Measurements from ENCODE around the gene MAP3K8. TPM values are rescaled to one million over a fixed set of nuclear protein-coding genes. Genes with fewer than 3 reads are reported as not detected.

Gene MAP3K8
- total and polyA plus RNA-seq, 10 of the 15 experiments (the other 5 are each of a cell fraction or from before 2014, with no cell fraction given), result 25.5 to 115 (median 40.2) TPM

DNA sequence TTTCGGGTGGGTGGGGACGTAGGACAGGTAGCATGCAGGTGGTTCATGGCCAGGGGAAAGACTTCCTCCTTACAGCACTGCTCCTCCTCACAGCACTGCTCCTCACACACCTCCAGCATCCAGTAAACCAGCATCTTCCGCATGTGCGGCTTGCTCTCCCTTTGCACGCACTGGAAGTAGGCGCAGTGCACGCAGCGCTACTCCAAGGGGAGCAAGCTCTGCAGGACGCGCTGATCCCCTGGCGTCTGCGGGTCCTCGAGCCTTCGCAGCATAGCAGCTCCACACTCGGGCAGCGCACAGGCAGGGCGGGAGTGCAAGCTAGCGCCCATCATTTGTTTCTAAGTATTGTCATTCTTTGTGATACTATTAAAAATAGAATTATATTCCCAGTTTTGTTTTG lies 30.5 kb upstream of the MAP3K8 start (continued):
- TF ChIP-seq ATF3 (IDR thresholded peaks at IDR 0.05; ENCODE audit: borderline replicate concordance, extremely low read depth, low read depth, low read length), result no peak

DNA sequence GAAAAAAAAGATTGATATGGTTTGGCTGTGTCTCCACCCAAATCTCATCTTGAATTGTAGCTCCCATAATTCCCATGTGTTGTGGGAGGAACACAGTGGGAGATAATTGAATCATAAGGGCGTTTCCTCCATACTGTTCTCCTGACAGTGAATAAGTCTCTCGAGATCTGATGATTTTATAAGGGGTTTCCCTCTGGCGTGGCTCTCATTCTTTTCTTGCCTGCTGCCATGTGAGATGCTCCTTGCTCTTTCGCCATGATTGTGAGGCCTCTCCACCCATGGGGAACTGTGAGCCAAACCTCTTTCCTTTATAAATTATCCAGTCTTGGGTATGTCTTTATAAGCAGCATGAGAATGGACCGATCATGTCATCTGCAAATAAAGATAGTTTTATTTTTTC lies 29.4 kb upstream of the MAP3K8 start:
- Histone ChIP-seq H2AFZ (ENCODE audit: control insufficient read depth, low read depth, low read length) (no peak overlapping the region), H3K9me3 (replicated peaks; ENCODE audit: control insufficient read depth, insufficient read depth, low read length) (no peaks in the 10 kb centered on the region; the same call in 2 of the 3 replicates), H3K79me2 (ENCODE audit: control insufficient read depth, insufficient read depth, low read length) (no peaks in the 10 kb centered on the region), H3K4me2 (ENCODE audit: control insufficient read depth, insufficient read depth) (no peak overlapping the region), H3K9ac (ENCODE audit: control insufficient read depth, insufficient read depth, low read length) (no peak overlapping the region), H3K4me3 (no peak overlapping the region), H4K20me1 (ENCODE audit: control insufficient read depth, insufficient read depth) (no peaks in the 10 kb centered on the region), H3K36me3 (ENCODE audit: control insufficient read depth in 2 of 2, insufficient read depth in 2 of 2, low read length in 1 of 2) (no peaks in the 10 kb centered on the region), H3K27ac (ENCODE audit: control insufficient read depth, insufficient read depth) (no peak overlapping the region), H3K4me1 (ENCODE audit: control insufficient read depth, insufficient read depth, low read length) (no peaks in the 10 kb centered on the region), H3K27me3 (replicated peaks in 1 of 2; ENCODE audit: control insufficient read depth in 2 of 2, insufficient read depth in 2 of 2, low read length in 1 of 2) (no peaks in the 10 kb centered on the region)
- ATAC-seq (no peak), DNase-seq (ENCODE audit: low read depth, low spot score) (no peak), FAIRE-seq (no peak)
- WGBS (ENCODE audit: insufficient coverage, insufficient replicate concordance, low lambda C conversion rate, missing lambda C conversion rate), result 30% methylated on average over 5 of the region's 5 CpGs
- ChIA-PET POLR2A (interaction anchor here (0.6 to 0.9 kb wide), 2 partner anchors 11 to 35 kb away, joined by 3 to 5 read pairs; no protein-coding TSS in a partner anchor), CTCF (interaction anchor here (0.6 to 1.7 kb wide), 5 partner anchors 9 to 235 kb away, joined by 3 to 9 read pairs (median 5); no protein-coding TSS in a partner anchor), RAD21 (ENCODE audit: unreplicated experiment) (interaction anchor here (1.5 kb wide), 1 partner anchor 187 kb away, joined by 7 read pairs; no protein-coding TSS in a partner anchor), SMC1A (ENCODE audit: uncharacterized antibody, unreplicated experiment) (interaction anchor here (1.1 to 2.1 kb wide), 4 partner anchors 9 to 186 kb away, joined by 3 to 5 read pairs (median 4); no protein-coding TSS in a partner anchor)
- no TSS peak for BruUV-seq (replicated peaks)
- intact Hi-C loops (cut with micrococcal nuclease; ENCODE audit: unreplicated experiment) (no loop called here), in situ Hi-C loops (cut with MboI) (no loop called here)
- TF ChIP-seq RAD21 (IDR thresholded peaks at IDR 0.05; ENCODE audit: insufficient read depth, low read depth, low read length) (no peak), POU2F2 (IDR thresholded peaks at IDR 0.05; ENCODE audit: borderline replicate concordance, low read depth, low read length) (no peak), SREBF1 (IDR thresholded peaks at IDR 0.05; ENCODE audit: low read length) (no peak), SREBF2 (IDR thresholded peaks at IDR 0.05; ENCODE audit: low read length) (no peak), JUND (IDR thresholded peaks at IDR 0.05; ENCODE audit: low read depth, low read length) (no peak), ATF3 (IDR thresholded peaks at IDR 0.05; ENCODE audit: borderline replicate concordance, extremely low read depth, low read depth, low read length) (no peak), ZNF384 (IDR thresholded peaks at IDR 0.05; ENCODE audit: borderline replicate concordance, low read depth, low read length) (no peak), ZNF622 (IDR thresholded peaks at IDR 0.05) (no peak)
- TF ChIP-seq, protein P1, sequence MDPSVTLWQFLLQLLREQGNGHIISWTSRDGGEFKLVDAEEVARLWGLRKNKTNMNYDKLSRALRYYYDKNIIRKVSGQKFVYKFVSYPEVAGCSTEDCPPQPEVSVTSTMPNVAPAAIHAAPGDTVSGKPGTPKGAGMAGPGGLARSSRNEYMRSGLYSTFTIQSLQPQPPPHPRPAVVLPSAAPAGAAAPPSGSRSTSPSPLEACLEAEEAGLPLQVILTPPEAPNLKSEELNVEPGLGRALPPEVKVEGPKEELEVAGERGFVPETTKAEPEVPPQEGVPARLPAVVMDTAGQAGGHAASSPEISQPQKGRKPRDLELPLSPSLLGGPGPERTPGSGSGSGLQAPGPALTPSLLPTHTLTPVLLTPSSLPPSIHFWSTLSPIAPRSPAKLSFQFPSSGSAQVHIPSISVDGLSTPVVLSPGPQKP (IDR thresholded peaks at IDR 0.05; ENCODE audit: low read depth, low read length), result no peak
- TF ChIP-seq, protein P2, sequence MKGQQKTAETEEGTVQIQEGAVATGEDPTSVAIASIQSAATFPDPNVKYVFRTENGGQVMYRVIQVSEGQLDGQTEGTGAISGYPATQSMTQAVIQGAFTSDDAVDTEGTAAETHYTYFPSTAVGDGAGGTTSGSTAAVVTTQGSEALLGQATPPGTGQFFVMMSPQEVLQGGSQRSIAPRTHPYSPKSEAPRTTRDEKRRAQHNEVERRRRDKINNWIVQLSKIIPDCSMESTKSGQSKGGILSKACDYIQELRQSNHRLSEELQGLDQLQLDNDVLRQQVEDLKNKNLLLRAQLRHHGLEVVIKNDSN (IDR thresholded peaks at IDR 0.05; ENCODE audit: borderline replicate concordance, extremely low read length, insufficient read depth, low read depth, low read length), result no peak
